ENCODE measurements around the gene KANSL1.

KANSL1 gene

DNA sequence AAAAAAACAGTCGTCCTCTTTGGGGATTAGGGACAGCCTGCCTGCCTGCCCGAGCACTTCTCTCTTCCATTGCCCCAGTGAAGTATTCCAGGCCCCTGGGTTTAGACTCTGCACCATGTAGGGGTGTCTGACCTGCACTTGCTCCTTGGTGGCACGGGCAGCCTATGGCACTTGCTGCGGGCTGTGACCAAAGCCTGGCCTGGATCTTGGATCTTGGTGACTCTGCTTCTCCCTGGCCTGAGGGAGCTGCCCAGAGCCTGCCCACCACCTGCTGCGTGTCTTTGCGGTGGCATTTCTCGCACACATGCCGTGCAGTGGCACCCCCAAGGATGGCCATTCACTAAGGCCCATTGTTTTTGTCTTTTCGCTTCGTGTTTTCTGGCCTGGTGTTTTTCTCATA lies 200.3 kb downstream of the KANSL1 start:
- no peak for DNase-seq

DNA sequence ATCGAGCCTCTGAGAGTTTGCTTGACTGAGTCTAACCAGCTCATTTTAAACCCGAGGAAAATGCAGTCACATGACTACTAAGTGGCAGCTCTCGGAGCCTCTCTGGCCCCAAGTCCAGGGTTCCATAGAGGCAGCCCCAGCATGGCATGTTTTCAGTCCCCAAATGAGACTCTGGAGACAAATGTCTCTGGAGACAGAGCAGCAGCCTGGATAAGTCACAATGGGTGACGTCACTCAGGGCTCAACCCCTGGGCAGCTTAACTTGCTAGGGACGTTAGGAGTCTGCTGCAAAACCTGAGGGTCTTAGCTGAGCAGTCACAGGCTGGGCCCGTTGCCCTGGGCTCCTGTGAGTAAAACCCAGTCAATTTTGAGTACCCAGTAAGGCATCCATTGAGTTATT lies 201.1 kb downstream of the KANSL1 start:
- DNase-seq: no peak

DNA sequence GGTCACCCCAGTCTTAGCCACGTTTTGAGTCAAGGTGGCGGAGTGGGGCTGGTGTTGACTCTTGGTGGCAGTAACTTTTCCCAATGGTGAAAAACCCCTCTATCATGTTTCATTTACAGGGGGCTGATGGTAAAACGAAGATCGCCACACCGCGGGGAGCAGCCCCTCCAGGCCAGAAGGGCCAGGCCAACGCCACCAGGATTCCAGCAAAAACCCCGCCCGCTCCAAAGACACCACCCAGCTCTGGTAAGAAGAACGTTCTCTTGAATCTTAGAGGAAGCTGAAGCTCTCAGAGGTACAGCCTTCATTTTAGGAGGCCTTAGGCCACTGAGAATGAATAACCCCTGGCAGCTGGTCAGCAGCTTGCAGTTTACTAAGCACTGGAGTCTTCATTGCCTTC lies 201.9 kb downstream of the KANSL1 start:
- DNase-seq: no peak

DNA sequence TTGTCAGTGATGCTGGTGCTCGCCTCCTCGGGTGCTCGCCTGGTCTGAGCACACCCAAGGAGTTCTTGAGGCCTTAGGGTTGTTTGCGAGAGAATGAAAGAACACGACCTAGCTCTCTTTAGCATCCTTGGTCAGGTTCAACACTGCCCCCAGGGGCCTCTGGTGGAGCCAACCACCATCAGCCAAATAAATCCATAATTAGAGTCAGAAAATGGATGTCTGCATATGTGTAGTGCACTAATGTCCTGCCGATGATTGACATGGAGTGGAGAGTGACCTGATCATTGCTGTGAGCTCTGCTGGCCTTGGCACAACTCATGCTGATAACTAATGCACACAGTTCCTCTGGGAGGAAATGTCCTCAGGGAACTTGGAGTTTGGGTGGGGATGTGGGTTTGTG lies 202.3 kb downstream of the KANSL1 start:
- no peak for DNase-seq

DNA sequence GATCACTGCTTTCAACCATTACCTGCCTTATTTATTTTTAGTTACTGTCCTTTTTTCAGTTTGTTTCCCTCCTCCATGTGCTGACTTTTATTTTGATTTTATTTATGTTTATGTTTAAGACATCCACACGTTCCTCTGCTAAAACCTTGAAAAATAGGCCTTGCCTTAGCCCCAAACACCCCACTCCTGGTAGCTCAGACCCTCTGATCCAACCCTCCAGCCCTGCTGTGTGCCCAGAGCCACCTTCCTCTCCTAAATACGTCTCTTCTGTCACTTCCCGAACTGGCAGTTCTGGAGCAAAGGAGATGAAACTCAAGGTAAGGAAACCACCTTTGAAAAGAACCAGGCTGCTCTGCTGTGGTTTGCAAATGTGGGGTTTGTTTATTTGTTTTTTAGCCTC lies 203.5 kb downstream of the KANSL1 start:
- DNase-seq: no peak

DNA sequence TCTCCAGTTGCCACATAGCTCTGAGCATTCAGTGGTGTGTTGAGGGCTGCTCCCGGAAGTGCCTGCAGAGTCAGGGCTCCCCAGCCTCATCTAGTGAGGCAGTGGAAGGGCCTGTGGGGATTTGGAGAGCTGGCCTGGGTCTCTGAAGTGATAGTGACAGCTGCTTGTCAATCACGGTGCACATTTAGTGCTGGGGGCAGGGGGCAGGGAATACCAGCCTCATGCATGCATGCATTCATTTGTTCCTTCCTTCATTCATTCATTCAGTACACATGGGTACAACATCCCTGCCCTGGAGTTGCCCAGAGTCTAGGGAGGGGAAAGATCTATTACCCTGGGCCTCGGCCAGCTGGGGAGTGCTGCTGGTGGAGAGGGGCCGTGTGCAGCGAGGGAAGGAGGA lies 205.5 kb downstream of the KANSL1 start:
- no peak for DNase-seq

DNA sequence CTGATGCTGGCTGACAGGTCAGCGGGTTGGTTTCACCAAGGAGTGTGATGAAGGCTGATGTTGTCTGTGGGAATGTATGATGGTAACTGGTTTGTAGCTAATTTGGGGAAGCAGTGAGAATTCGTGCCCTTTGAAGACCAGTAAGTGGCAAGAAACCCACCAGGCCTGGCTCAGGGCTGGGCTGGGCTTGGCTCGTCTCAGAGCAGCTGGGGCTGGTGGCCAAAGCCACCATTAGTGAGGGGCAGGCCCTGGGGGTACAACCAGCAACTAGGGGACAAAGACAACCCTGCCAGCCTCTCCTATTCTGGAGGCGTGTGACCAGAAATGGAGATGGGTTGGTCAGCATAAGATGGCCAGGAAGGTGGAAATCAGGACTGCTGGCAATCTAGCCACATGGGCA lies 207.2 kb downstream of the KANSL1 start:
- no peak for DNase-seq

DNA sequence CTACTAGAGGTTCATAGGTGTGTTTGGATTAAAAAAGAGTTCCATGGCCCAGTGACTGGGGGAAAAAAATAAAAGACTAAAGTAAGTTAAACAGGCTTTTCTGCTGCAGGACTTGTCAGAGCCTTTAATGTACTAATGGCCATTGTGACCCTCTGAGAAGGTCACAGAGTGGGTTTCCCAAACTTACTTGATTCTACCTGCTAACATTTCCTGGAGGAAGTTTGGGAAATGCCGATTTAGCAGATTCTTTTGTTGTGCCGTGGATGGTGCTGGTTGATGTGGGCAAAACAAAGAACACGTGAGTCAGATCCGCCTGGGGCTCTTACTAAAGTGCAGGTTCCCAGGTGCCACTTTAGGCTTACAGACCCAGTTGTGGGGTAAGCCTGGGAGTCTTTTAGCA lies 207.8 kb downstream of the KANSL1 start:
- DNase-seq: no peak

DNA sequence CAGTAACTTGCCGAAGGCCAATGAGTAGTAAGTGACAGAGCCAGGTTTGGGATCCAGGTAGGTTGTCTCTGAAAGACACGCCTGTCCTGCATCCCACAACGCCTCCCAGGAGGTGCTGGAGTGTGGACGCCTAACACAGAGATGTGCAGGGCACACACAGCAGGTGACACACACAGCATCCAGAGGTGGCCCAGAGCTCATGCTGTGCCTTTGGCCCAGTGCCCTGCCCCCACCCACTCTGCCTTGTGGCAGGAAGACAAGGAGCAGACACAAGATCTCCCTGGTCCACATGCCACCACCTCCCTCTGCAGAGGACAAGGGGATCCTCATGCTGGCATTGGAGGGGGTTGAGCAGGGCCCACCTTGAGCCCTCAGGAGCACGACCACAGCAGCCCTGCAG lies 208.9 kb downstream of the KANSL1 start:
- no peak for DNase-seq

DNA sequence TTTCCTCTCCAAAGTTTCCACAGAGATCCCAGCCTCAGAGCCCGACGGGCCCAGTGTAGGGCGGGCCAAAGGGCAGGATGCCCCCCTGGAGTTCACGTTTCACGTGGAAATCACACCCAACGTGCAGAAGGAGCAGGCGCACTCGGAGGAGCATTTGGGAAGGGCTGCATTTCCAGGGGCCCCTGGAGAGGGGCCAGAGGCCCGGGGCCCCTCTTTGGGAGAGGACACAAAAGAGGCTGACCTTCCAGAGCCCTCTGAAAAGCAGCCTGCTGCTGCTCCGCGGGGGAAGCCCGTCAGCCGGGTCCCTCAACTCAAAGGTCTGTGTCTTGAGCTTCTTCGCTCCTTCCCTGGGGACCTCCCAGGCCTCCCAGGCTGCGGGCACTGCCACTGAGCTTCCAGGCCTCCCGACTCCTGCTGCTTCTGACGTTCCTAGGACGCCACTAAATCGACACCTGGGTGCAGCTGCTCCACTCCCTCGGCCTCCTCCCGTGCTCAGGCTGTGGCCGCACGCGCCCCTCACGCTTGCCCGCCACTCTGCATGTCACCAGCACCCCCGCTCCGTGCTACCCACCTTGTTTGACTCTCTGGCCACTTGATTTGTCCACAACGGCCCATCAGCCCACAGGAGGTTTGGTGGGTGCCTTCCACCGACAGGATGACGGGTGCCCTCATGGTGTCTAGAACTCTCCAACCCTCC lies 209.5 kb downstream of the KANSL1 start:
- no peak for DNase-seq

DNA sequence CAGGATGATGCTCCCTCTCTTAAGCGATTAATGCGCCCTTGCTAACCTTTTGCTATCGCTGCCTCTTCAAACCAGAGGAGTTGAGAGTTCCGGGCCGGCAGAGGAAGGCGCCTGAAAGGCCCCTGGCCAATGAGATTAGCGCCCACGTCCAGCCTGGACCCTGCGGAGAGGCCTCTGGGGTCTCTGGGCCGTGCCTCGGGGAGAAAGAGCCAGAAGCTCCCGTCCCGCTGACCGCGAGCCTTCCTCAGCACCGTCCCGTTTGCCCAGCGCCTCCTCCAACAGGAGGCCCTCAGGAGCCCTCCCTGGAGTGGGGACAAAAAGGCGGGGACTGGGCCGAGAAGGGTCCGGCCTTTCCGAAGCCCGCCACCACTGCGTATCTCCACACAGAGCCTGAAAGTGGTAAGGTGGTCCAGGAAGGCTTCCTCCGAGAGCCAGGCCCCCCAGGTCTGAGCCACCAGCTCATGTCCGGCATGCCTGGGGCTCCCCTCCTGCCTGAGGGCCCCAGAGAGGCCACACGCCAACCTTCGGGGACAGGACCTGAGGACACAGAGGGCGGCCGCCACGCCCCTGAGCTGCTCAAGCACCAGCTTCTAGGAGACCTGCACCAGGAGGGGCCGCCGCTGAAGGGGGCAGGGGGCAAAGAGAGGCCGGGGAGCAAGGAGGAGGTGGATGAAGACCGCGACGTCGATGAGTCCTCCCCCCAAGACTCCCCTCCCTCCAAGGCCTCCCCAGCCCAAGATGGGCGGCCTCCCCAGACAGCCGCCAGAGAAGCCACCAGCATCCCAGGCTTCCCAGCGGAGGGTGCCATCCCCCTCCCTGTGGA lies 210.2 kb downstream of the KANSL1 start:
- no peak for DNase-seq

DNA sequence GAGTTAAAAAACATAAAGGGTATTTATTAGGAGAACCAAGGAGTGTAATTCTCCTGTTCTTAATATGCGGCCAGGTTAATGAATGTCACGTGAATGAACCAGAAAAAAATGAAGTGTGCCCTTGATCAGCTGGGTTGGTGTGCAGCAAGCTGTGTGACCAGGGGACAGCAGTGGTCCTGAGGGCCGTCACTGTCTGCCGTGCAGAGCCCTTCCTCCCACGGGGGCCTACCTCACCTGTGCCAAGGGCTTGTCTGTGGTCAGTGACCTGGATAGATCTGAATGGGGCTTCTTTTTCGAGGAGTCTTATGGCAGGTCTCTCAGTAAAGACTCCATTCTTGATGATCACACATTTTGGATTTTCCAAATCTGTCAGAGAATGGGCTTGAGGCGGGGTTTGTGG lies 211.9 kb downstream of the KANSL1 start:
- DNase-seq: no peak

DNA sequence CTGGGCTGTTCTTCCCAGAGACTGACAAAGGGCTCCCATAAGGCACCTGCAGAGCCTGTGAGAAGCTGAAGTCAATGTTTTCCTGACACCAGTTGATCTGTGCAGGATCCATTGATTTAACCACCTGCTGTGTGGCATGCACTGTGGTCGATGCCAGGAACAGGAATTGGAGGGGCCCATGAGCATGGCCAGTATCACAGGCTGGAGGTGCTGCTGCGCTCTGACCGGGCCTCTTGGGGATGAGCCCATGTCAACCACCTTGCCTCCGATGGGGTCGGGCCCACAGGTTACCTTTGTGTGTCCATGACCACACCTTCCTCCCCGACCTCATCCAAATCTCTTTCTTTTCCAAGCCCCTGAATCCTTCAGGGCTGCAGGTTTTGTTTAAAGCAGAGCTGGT lies 212.4 kb downstream of the KANSL1 start:
- no peak for DNase-seq
